DOHH2 (cell line): ENCODE measurements around the gene GDPGP1.

Source experiments
- CTCF ChIP-seq: fragments of 200-600 bp; sonication (generic); IDR thresholded peaks from one replicate; pipeline ENCODE4 v1.5.1; 2014; ENCODE audit warnings: antibody characterized with exemption, mild to moderate bottlenecking, low read depth, low read length; ENCODE audit not compliant: poor library complexity, severe bottlenecking
- EZH2phosphoT487 ChIP-seq: fragments of 200-600 bp; sonication (generic); IDR thresholded peaks from 2 replicates; pipeline ENCODE4 v1.6.1; 2017; ENCODE audit warnings: borderline replicate concordance, mild to moderate bottlenecking, antibody characterized with exemption, low read length, moderate library complexity, mixed read lengths

GRCh38 chr15:90232196-90232595 is 1.8 kb upstream of the GDPGP1 start:
- no peak for TF ChIP-seq CTCF
- no peak for TF ChIP-seq EZH2phosphoT487
